Measurements from ENCODE around the gene CEP112. TPM values are rescaled to one million over a fixed set of nuclear protein-coding genes. Genes with fewer than 3 reads are reported as not detected.

Gene CEP112
- total RNA-seq, 1 donor from 2014 or later: 24.5 TPM

GRCh38 chr17:65990593-65990992 lies 201.3 kb downstream of the CEP112 start:
- Mint-ChIP-seq H3K4me1 (no peaks in the 10 kb centered on the region), H3K9me3 (peaks cover 7% of the 10 kb centered on the region), H3K27me3 (ENCODE audit: low read depth) (no peaks in the 10 kb centered on the region), H3K36me3 (ENCODE audit: low read depth) (peaks cover 9% of the 10 kb centered on the region), H3K27ac (ENCODE audit: unreplicated experiment) (no peak overlapping the region), H3K4me3 (no peak overlapping the region)
- DNase-seq (ENCODE audit: low read depth, low spot score): no peak
- TF ChIP-seq CTCF (conservative IDR thresholded peaks at IDR 0.05): no peak

- no peak for DNase-seq (ENCODE audit: low read depth, low spot score)
- no peak for TF ChIP-seq CTCF (conservative IDR thresholded peaks at IDR 0.05)
- Mint-ChIP-seq H3K36me3 (ENCODE audit: low read depth) (peaks cover 9% of the 10 kb centered on the region), H3K4me1 (no peaks in the 10 kb centered on the region), H3K27me3 (ENCODE audit: low read depth) (no peaks in the 10 kb centered on the region), H3K9me3 (peaks cover 7% of the 10 kb centered on the region), H3K4me3 (no peak overlapping the region), H3K27ac (ENCODE audit: unreplicated experiment) (no peak overlapping the region)
Observed at GRCh38 chr17:65988451-65988850, 203.5 kb downstream of the CEP112 start.

GRCh38 chr17:65987988-65988387 lies 203.9 kb downstream of the CEP112 start:
- no peaks in the 10 kb centered on the region for H3K4me1 Mint-ChIP-seq
- H3K4me3 Mint-ChIP-seq: no peak overlapping the region
- no peak overlapping the region for H3K27ac Mint-ChIP-seq (ENCODE audit: unreplicated experiment)
- TF ChIP-seq CTCF (conservative IDR thresholded peaks at IDR 0.05): peak; percentile 78
- DNase-seq (ENCODE audit: low read depth, low spot score): no peak
- H3K27me3 Mint-ChIP-seq (ENCODE audit: low read depth): no peaks in the 10 kb centered on the region
- peaks cover 7% of the 10 kb centered on the region for H3K9me3 Mint-ChIP-seq
- peaks cover 9% of the 10 kb centered on the region for H3K36me3 Mint-ChIP-seq (ENCODE audit: low read depth)

GRCh38 chr17:65985571-65985970 lies 206.4 kb downstream of the CEP112 start:
- no peak for TF ChIP-seq CTCF (conservative IDR thresholded peaks at IDR 0.05)
- Mint-ChIP-seq H3K36me3 (ENCODE audit: low read depth) (peaks cover 9% of the 10 kb centered on the region), H3K27ac (ENCODE audit: unreplicated experiment) (no peak overlapping the region), H3K9me3 (peaks cover 7% of the 10 kb centered on the region), H3K4me3 (no peak overlapping the region), H3K4me1 (no peaks in the 10 kb centered on the region), H3K27me3 (ENCODE audit: low read depth) (no peaks in the 10 kb centered on the region)
- DNase-seq (ENCODE audit: low read depth, low spot score): no peak

GRCh38 chr17:65984299-65984698 lies 207.6 kb downstream of the CEP112 start:
- peaks cover 7% of the 10 kb centered on the region for H3K9me3 Mint-ChIP-seq
- H3K27ac Mint-ChIP-seq (ENCODE audit: unreplicated experiment): no peak overlapping the region
- H3K27me3 Mint-ChIP-seq (ENCODE audit: low read depth): no peaks in the 10 kb centered on the region
- H3K36me3 Mint-ChIP-seq (ENCODE audit: low read depth): peaks cover 7% of the 10 kb centered on the region
- DNase-seq (ENCODE audit: low read depth, low spot score): no peak
- H3K4me1 Mint-ChIP-seq: no peaks in the 10 kb centered on the region
- no peak overlapping the region for H3K4me3 Mint-ChIP-seq
- no peak for TF ChIP-seq CTCF (conservative IDR thresholded peaks at IDR 0.05)

GRCh38 chr17:65978871-65979270 lies 213.1 kb downstream of the CEP112 start:
- H3K36me3 Mint-ChIP-seq (ENCODE audit: low read depth): peaks cover 3% of the 10 kb centered on the region
- no peak overlapping the region for H3K4me3 Mint-ChIP-seq
- no peaks in the 10 kb centered on the region for H3K9me3 Mint-ChIP-seq
- no peaks in the 10 kb centered on the region for H3K27me3 Mint-ChIP-seq (ENCODE audit: low read depth)
- TF ChIP-seq CTCF (conservative IDR thresholded peaks at IDR 0.05): no peak
- H3K4me1 Mint-ChIP-seq: peaks cover 6% of the 10 kb centered on the region
- no peak overlapping the region for H3K27ac Mint-ChIP-seq (ENCODE audit: unreplicated experiment)
- DNase-seq (ENCODE audit: low read depth, low spot score): no peak

Measured in neural crest cell (in vitro differentiated cells).